ENCODE data around the gene TMEM242. TPM values are rescaled to one million over a fixed set of nuclear protein-coding genes. Genes with fewer than 3 reads are reported as not detected.

The TMEM242 gene
- total RNA-seq, 1 experiment from 2014 or later, result 8.7 TPM

DNA sequence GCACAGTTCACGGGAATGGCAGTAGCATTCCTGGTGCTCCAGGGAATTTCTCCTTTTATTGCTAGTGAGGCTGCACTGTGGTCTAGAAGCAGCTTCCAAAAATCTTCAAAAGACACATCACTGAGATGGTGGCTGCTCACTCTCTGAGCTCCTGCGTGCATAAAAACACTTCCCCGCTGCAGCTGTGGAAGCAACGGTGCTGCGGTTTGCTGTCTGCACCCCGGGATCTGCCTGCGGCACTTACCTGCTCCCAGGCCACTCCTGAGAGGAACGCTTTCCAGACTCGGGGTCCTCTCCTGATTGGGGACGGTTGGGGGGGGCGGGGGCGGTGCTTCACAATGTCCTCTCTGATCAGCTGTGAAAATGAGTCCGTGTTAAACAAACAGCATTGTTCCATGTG is 77.9 kb downstream of the TMEM242 start:
- H3K27me3 Mint-ChIP-seq (ENCODE audit: low read depth), result no peaks in the 10 kb centered on the region; the same call in 1 of the 2 replicates
- H3K9me3 Mint-ChIP-seq, result peaks cover 17% of the 10 kb centered on the region
- no peak for ATAC-seq
- no peak overlapping the region for H3K4me3 Mint-ChIP-seq
- DNase-seq (ENCODE audit: low spot score), result no peak
- H3K4me1 Mint-ChIP-seq, result peaks cover 2% of the 10 kb centered on the region
- POLR2A ChIA-PET, result no interaction called here
- peaks cover 5% of the 10 kb centered on the region; the same call in 1 of the 2 replicates for H3K36me3 Mint-ChIP-seq
- CTCF ChIA-PET, result interaction anchor here (1.0 to 2.6 kb wide), 3 partner anchors 9 to 19 kb away, joined by 3 to 18 read pairs (median 3); no protein-coding TSS in a partner anchor
- no peak overlapping the region for H3K27ac Mint-ChIP-seq
- TF ChIP-seq STAT6 (CRISPR knock-in tag; conservative IDR thresholded peaks at IDR 0.05; ENCODE audit: low read depth) (no peak), NFATC4 (CRISPR knock-in tag; IDR thresholded peaks at IDR 0.05) (no peak), ZNF121 (CRISPR knock-in tag; IDR thresholded peaks at IDR 0.05) (no peak)

- ATAC-seq (no peak), DNase-seq (ENCODE audit: low spot score) (no peak)
- TF ChIP-seq GABPB1 (CRISPR knock-in tag; IDR thresholded peaks at IDR 0.05) (no peak), MYBL2 (CRISPR knock-in tag; IDR thresholded peaks at IDR 0.05) (no peak), CREB1 (CRISPR knock-in tag; IDR thresholded peaks at IDR 0.05) (no peak)
- H3K4me1 Mint-ChIP-seq, result peaks cover 9% of the 10 kb centered on the region
- H3K36me3 Mint-ChIP-seq, result peaks cover 5% of the 10 kb centered on the region; the same call in 1 of the 2 replicates
- ChIA-PET CTCF (interaction anchor here (1.0 to 2.6 kb wide), 4 partner anchors 8 to 18 kb away, joined by 3 to 18 read pairs (median 6); no protein-coding TSS in a partner anchor), POLR2A (no interaction called here)
- no peaks in the 10 kb centered on the region; the same call in 1 of the 2 replicates for H3K27me3 Mint-ChIP-seq (ENCODE audit: low read depth)
- no peak overlapping the region for H3K27ac Mint-ChIP-seq
- peaks cover 17% of the 10 kb centered on the region for H3K9me3 Mint-ChIP-seq
- H3K4me3 Mint-ChIP-seq, result no peak overlapping the region
These were observed 78.5 kb downstream of the TMEM242 start for GRCh38 chr6:157244780-157245179.

DNA sequence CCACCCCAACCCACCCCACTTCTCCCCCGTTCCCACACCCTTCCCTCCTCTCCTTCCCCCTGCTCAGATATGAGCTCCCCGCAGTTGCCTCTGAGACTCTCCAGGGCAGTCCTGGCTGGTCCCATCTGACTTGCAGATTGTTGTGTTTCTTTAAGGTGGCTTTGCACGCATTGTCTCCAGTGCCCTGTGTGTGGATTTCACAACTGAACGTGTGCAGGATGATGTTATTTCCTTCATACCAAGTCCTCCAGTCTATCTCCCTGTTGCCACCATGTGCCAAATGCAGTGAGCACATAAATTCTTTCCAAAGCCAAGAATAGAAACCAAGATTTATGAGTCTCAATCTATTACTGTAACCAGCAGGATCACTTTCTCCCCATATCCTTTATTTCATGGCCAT is 79.1 kb downstream of the TMEM242 start:
- no peak for DNase-seq (ENCODE audit: low spot score)

More for the DNA sequence above, 79.1 kb downstream of the TMEM242 start:
- no peak for ATAC-seq
- H3K27ac Mint-ChIP-seq, result no peak overlapping the region
- H3K9me3 Mint-ChIP-seq, result peaks cover 17% of the 10 kb centered on the region
- peaks cover 14% of the 10 kb centered on the region for H3K4me1 Mint-ChIP-seq
- no peak overlapping the region for H3K4me3 Mint-ChIP-seq
- CTCF ChIA-PET, result interaction anchor here (1.0 to 1.2 kb wide), 3 partner anchors 8 to 31 kb away, joined by 3 to 9 read pairs (median 3); no protein-coding TSS in a partner anchor
- no peaks in the 10 kb centered on the region; the same call in none of the 2 replicates for H3K27me3 Mint-ChIP-seq (ENCODE audit: low read depth)
- H3K36me3 Mint-ChIP-seq, result peaks cover 5% of the 10 kb centered on the region; the same call in 1 of the 2 replicates
- POLR2A ChIA-PET, result no interaction called here
- TF ChIP-seq IRF2 (CRISPR knock-in tag; IDR thresholded peaks at IDR 0.05; ENCODE audit: borderline replicate concordance, low read depth) (no peak), ZNF671 (CRISPR knock-in tag; IDR thresholded peaks at IDR 0.05) (no peak), GABPB1 (CRISPR knock-in tag; IDR thresholded peaks at IDR 0.05) (no peak), TCF7 (CRISPR knock-in tag; IDR thresholded peaks at IDR 0.05; ENCODE audit: low read depth) (no peak), ESRRA (CRISPR knock-in tag; IDR thresholded peaks at IDR 0.05; ENCODE audit: borderline replicate concordance) (no peak), FOXP1 (CRISPR knock-in tag; IDR thresholded peaks at IDR 0.05; ENCODE audit: borderline replicate concordance) (no peak), ZNF423 (CRISPR knock-in tag; IDR thresholded peaks at IDR 0.05) (no peak), ZNF232 (CRISPR knock-in tag; IDR thresholded peaks at IDR 0.05) (no peak), NFYB (CRISPR knock-in tag; conservative IDR thresholded peaks at IDR 0.05; ENCODE audit: low read depth) (no peak), ATF3 (CRISPR knock-in tag; conservative IDR thresholded peaks at IDR 0.05) (no peak), E2F4 (CRISPR knock-in tag; IDR thresholded peaks at IDR 0.05; ENCODE audit: borderline replicate concordance, low read depth) (no peak), NFE2L1 (CRISPR knock-in tag; IDR thresholded peaks at IDR 0.05) (no peak)
- TF ChIP-seq, protein P1, sequence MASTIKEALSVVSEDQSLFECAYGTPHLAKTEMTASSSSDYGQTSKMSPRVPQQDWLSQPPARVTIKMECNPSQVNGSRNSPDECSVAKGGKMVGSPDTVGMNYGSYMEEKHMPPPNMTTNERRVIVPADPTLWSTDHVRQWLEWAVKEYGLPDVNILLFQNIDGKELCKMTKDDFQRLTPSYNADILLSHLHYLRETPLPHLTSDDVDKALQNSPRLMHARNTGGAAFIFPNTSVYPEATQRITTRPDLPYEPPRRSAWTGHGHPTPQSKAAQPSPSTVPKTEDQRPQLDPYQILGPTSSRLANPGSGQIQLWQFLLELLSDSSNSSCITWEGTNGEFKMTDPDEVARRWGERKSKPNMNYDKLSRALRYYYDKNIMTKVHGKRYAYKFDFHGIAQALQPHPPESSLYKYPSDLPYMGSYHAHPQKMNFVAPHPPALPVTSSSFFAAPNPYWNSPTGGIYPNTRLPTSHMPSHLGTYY (CRISPR knock-in tag; IDR thresholded peaks at IDR 0.05), result no peak
- TF ChIP-seq, protein P2, sequence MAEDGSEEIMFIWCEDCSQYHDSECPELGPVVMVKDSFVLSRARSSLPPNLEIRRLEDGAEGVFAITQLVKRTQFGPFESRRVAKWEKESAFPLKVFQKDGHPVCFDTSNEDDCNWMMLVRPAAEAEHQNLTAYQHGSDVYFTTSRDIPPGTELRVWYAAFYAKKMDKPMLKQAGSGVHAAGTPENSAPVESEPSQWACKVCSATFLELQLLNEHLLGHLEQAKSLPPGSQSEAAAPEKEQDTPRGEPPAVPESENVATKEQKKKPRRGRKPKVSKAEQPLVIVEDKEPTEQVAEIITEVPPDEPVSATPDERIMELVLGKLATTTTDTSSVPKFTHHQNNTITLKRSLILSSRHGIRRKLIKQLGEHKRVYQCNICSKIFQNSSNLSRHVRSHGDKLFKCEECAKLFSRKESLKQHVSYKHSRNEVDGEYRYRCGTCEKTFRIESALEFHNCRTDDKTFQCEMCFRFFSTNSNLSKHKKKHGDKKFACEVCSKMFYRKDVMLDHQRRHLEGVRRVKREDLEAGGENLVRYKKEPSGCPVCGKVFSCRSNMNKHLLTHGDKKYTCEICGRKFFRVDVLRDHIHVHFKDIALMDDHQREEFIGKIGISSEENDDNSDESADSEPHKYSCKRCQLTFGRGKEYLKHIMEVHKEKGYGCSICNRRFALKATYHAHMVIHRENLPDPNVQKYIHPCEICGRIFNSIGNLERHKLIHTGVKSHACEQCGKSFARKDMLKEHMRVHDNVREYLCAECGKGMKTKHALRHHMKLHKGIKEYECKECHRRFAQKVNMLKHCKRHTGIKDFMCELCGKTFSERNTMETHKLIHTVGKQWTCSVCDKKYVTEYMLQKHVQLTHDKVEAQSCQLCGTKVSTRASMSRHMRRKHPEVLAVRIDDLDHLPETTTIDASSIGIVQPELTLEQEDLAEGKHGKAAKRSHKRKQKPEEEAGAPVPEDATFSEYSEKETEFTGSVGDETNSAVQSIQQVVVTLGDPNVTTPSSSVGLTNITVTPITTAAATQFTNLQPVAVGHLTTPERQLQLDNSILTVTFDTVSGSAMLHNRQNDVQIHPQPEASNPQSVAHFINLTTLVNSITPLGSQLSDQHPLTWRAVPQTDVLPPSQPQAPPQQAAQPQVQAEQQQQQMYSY (CRISPR knock-in tag; IDR thresholded peaks at IDR 0.05), result no peak
- TF ChIP-seq, protein P3, sequence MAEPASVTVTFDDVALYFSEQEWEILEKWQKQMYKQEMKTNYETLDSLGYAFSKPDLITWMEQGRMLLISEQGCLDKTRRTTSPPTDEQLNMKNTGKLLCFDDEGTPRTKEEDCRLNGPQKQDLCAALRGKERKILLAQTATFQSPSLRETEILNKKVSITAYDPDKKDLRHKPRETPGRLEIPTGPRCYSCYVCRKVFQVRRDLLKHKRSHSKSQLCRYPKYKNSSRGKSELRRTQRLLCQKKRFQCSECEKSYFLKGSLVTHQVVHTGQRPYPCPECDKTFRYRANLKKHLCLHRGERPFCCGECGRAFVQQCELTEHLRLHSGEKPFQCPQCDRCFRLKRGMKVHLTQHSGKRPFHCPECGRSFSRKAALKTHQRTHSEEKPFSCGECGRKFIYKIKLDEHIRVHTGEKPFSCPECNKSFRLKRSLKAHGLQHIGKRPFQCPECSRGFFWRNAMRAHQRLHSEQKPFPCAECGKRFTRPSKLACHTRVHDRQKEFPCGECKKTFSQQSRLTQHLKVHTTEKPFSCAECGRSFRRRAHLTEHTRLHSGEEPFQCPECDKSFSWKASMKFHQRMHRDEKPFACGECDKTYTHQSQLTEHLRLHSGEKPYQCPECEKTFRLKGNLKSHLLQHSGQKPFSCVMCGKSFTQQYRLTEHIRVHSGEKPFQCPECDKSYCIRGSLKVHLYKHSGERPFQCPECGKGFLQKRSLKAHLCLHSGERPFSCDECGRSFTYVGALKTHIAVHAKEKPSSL (CRISPR knock-in tag; conservative IDR thresholded peaks at IDR 0.05), result no peak
